ENCODE results near the gene CD8A.
A peak's percentile ranks its signal among the peaks of the same experiment; 100 is the strongest.

Gene CD8A

DNA sequence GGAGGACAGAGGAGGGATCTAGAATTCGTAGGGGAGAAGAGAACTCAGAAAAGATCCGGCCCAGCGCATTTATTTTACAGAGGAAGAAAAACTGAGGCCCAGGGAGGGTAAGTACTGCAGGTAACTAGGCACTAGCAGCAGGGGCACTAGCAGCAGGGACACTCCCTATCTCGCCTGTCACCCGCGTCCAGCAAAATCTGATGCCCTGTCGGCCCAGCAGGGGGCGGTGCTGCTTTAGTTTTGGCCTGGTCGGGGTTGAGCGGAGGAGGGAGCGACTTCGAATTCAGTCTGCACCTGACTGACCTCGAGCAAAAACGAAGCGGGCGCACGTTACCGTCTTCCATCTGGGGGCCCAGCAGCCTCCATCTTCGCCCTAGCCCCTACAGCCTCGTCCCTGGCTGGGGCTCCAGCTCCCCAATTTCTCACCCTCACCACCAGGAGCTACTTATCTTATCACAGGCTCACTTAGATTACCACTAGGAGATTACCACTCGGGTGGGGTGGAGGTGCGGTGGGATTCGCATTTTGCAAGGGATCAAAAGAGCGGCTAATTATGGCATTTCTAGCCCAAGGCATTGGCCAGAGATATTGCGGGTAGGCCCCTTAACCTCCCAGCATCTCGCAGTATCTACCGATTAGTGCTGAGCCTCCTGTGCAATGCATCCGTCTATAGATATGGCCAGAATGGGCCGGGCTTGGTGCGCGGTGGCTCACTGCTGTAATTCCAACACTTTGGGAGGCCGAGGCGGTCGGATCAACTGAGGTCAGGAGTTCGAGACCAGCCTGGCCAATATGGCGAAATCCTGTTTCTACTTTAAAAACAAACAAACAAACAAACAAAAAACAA, 17.8 kb upstream of the CD8A start:
- FAIRE-seq, result peak; percentile 64

- FAIRE-seq, result no peak
Measured at GRCh38 chr2:86807468-86808275, 17.0 kb upstream of the CD8A start.

GRCh38 chr2:86807133-86807467, 16.4 kb upstream of the CD8A start:
- no peak for FAIRE-seq

DNA sequence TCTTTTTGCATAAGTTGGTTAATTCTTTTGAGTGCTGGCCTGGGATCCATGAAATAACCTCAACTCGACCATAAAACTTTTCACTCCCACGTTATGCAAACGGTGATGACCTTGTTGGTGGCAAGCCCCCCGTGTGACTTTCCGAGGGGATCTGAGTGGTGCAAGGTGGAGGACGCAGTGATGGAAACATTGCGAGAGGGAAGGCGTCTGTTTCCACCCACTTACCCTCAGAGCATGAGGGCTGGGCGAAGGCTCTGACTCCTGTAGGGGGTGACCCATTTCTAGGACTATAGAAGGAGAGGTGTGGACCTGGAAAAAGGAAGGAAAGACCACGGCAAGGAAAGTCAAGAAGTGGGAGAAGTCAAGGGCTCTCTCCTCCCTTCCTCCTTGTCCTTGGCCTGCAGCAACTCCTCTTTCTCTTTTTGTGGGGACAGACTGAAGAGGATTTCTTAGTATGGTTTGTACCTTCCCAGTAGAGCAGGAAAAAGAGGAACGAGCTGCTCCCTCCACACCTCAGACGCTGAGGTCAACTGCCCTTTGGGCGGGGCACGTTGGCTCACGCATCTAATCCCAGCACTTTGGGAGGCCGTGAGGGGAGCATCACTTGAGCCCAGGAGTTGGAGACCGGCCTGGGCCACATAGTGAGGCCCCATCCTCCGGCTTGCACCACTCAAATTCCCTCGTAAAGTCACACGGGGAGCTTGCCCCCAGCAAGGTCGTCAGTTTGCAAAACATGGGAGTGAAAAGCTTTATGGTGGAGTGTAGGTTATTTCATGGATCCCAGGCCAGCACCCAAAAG, 15.5 kb upstream of the CD8A start:
- no peak for FAIRE-seq

- FAIRE-seq, result no peak
Measured at GRCh38 chr2:86800856-86801567, 10.3 kb upstream of the CD8A start.

DNA sequence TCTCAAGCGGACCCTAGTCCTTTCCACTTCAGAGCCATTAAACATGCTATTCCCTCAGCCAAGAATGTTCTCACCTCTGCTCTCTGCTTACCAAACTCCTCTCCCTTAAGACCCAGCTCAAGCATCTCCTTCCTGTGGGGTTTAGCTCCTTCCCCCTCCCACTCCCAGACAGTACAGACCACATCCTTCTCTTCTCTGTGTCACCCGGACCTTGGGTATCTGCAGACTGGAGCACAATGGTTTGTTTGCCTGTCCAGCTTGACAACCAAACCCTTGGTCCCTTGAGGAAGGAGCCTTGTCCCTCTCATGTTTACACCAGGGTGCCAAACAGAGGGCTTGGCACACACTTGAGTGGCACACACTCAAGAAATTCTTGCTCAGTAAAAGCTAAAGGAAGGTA, 4.1 kb upstream of the CD8A start:
- no peak for FAIRE-seq

DNA sequence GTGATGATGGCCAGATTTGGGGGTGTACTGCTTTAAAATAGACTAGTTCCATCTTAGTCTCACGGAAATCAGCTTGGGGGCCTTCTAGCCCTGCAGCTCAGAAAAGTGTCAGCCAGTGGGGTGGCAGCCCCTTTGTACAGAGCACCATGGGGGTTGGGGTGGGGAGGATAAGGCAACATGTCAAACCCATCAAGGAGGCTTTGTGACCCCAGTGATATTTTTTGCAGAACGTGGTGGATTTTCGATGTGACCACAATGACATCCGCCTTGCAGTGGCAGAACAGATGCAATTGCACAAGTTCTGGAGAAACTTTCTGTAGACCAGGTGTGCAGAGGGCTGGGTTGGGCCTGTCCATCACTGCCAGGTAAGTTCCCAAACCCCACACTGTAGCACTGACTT, 3.0 kb upstream of the CD8A start:
- no peak for FAIRE-seq

DNA sequence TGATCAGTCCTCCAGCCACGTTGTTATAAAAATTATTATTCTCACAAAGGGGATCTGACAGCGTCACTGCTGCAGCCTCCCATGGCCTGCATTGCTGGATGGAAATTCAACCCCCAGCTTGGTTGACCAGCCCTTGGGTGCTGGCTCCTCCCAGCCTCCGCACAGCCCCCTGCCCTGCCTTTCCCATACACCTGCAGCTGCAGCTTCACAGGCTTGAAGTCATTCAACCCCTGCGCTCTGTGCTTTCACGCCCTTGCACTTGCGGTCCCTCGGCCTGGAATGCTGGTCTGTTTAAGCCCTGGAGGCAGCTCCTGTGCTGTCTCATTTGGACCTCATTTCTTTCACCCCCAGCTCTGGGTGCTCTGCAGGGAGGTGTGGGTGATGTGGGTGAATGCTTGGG, 860 bp upstream of the CD8A start:
- FAIRE-seq, result no peak

DNA sequence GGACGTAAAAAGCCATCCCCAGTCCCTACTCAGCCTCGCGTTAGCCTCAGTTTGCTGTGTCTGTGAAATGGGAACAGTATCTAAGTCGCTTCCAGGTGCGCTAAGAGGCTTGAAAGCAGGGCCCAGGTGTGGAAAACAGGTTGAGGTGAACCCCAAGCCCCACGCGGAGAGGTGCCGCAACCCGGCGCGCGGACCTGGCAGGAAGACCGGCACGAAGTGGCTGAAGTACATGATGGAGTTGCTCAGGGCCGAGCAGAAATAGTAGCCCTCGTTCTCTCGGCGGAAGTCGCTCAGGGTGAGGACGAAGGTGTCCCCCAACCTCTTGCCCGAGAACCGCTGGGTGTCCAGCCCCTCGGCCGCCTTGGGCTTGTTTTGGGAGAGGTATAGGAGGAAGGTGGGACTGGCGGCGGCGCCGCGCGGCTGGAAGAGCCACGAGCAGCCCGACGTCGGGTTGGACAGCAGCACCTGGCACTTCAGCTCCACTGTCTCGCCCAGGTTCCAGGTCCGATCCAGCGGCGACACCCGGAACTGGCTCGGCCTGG, 508 bp downstream of the CD8A start:
- no peak for FAIRE-seq

DNA sequence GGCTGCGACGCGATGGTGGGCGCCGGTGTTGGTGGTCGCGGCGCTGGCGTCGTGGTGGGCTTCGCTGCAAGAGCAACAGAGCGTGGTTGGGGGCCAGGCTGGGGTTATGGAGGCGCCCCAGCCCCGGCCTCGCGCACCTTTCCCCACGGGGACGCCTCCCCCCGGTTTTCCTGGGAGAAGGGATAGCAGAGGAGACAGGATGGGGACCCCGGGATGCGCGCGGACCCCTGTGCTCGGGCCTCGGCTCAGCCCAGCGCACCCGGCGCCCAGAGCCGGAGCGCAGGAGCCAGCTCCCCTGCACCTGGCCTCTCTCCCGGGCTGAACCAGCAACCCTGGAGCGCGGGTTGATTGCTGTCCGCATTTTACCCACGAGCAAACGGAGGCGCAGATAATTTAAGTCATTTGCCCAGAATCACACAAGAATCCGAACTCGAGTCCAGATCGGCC, 1.0 kb downstream of the CD8A start:
- no peak for FAIRE-seq

DNA sequence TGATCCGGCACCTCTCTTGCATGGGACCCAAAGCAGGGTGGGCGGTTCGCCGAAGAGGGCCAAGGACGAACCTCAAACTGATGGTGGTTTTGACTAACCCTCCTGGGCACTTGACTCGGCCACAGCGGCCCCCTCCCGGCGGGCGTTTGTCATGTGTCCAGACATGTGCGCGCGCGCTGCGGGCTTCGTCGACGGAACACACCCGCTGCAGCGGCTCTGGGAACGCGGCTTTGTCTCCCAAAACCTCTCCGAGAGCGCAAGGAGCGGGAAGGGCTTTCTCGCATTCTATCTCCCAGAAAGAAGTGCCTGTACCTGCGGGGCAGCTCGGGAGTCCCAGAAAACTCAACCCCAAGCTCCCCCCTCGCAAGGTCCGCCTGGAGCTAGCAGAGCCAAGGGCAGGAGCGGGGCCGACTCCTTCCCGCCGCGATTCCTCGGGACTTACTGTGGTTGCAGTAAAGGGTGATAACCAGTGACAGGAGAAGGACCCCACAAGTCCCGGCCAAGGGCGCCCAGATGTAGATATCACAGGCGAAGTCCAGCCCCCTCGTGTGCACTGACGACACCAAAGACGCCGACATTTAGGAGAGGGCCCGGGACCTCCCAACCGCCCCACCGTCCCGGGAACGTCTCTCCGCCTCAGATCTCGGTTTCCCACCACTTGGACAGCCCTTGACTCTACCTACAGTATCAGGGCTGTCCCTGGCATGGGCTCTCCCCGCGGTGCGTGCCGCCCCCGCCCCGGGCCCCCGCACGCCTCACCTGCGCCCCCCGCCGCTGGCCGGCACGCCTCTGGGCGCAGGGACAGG, 1.6 kb downstream of the CD8A start:
- no peak for FAIRE-seq

DNA sequence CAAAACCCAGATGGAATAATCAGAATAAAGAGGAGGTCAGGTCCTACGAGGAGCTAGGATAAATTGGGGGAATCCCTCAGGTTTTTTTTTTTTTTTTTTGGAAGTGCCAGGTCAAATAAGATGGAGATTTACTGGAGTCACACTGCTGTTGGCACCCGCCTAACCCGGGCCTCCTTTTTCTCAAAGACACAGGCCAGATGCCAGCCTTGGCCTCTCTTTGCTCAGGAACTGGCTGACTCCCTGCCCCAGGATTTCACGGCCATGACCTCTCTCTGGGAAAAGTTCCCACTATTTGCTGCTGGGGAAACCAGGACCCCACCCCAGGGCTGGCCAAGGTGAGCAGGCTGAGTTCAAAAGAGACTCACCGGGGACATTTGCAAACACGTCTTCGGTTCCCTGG, 2.5 kb downstream of the CD8A start:
- FAIRE-seq, result no peak

DNA sequence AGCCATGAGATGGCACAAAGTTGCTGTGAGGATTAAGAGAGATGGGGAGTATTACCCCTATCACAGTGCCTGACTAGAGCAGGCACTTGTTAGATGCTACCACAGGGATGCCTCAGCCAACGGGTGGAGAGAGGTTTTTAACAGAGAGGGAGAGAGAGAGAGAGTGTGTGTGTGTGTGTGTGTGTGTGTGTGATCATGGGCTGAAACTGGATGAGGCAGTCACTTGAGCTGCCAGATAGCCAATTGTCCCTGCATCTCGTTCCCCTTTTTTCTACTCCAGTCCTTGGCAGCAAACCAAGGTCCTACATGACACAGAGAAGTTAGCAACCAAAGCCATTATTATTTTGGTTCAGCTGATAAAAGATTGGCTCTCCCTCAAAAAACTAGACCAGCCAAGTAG, 3.0 kb downstream of the CD8A start:
- FAIRE-seq, result no peak

GRCh38 chr2:86786001-86786536, 4.6 kb downstream of the CD8A start:
- no peak for FAIRE-seq

- FAIRE-seq, result no peak
Measured at GRCh38 chr2:86785456-86785855, 5.3 kb downstream of the CD8A start.

GRCh38 chr2:86783615-86784339, 6.9 kb downstream of the CD8A start:
- FAIRE-seq, result no peak

DNA sequence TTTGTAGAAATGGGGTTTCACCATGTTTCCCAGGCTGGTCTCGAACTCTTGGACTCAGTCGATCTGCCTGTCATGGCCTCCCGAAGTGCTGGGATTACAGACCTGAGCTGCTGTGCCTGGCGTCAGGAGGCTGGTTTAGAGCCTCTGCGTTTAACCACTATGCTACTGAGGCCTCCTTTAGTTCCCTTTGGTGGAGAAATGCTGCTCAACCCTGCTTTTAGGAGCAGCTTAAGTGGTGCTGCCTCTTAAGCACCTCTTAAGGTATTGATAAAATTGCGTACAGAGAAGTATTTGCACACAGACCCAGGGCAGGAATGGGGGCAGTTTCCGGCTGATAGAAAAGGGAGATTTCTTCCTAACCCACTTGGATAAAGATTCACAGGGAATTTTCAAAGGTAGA, 8.0 kb downstream of the CD8A start:
- FAIRE-seq, result no peak

DNA sequence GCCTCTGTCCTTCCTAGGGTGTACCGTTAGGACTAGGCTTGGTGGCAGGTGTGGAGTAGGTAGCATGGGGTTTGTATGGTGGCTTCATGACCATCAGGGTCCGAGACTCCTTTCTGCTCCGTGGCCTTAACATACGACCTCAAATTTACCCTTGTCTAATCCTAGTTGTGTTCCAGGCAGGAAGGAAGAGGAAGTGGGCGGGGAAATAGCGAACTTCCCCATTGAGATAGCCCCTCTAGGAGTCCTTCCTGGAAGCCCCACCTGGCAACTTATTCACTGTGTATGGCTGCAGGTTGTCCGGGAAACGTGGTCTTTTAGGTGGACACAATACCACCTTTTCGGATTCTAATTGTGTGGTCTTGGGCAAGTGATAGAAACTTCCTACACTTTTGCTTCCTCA, 9.3 kb downstream of the CD8A start:
- FAIRE-seq, result no peak

DNA sequence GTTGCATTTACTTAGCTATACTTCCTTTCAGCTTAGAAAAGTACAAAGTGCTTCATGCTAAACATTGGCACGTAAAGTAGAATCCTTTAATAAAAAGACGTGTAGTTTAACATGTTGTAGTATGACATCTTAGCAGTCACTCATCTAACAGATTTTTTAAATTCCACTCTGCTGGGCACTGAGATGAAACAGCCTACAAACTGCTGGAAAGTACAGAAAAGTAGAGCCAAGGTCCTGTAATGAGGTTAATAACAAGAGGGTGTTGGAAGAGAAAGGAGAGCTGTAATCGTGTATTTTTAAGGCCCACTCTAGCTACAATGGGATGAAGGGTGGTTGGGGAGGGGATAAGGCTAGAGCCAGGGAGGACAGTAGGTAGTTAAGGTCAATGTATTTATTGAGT, 10.7 kb downstream of the CD8A start:
- FAIRE-seq, result no peak

DNA sequence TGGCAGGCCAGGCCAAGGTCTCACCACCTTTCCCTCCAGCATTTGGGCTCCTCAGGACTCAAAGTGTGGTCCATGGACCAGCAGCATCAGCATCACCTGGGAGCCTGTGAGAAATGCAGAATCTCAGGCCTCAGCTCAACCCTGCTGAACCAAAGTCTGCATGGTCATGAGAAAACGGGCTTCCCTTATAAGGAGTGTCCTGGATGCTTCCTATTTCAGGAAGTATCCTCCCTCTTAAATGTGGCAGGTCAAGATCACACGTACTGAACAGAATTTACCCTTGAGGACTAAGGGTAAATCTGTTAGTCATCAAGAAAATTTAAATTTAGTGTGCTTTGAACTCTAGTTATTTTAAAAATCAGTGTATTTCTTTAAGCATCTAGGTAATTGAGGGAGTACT, 11.8 kb downstream of the CD8A start:
- no peak for FAIRE-seq

GRCh38 chr2:86776532-86776931, 14.2 kb downstream of the CD8A start:
- no peak for FAIRE-seq

Data from islet of Langerhans (tissue), 1 donor.